CD4-positive, alpha-beta T cell treated with Interleukin-6 for 4 hours (primary cell): Measurements from ENCODE around the gene NEMF.
A peak's percentile ranks its signal among the peaks of the same experiment; 100 is the strongest.
"Not testable (repeated sequence)": the region's sequence is repeated elsewhere in the genome, so short reads cannot be mapped to it uniquely, and the experiment has no call there.

ENCODE experiments used
- DNase-seq: peaks from one replicate; pipeline ENCODE4 v3.0.0-alpha.2; 2020; ENCODE audit warnings: mixed read lengths

The NEMF gene

DNA sequence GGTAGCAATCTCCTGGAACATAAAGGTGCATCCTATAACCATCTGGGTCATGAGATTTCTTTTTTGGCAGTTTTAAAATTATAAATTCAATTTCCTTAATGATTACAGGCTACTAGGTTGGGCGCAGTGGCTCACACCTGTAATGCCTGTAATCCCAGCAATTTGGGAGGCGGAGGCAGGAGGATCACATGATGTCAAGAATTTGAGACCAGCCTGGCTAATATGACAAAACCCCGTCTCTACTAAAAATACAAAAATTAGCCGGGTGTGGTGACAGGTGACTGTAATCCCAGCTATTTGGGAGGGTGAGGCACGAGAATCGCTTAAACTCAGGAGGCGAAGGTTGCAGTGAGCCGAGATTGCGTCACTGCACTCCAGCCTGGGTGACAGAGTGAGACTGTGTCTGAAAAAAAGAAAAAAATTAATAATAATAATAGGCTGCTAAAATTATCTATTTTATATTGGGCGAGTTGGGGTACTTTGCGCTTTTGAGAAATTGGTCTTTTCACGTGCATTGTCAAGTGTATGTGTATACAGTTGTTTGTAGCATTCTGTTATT lies 23.1 kb upstream of the NEMF start:
- DNase-seq: no peak

DNA sequence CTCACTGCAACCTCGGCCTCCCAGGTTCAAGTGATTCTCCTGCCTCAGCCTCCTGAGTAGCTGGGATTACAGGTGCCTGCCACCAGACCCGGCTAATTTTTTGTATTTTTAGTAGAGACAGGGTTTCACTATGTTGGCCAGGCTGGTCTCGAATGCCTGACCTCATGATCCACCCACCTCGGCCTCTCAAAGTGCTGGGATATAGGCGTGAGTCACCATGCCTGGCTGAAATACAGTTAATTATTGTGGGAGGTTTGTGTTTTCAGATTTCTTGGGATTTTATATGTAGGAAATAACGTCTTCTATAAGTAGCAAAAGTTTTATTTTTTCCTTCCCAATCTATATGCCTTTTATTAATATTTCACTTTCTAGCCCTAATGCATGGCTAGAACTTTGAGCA lies 21.0 kb upstream of the NEMF start:
- not testable (repeated sequence) for DNase-seq

GRCh38 chr14:49870908-49871307 lies 18.3 kb upstream of the NEMF start:
- DNase-seq: no peak

GRCh38 chr14:49868720-49869114 lies 16.1 kb upstream of the NEMF start:
- no peak for DNase-seq

DNA sequence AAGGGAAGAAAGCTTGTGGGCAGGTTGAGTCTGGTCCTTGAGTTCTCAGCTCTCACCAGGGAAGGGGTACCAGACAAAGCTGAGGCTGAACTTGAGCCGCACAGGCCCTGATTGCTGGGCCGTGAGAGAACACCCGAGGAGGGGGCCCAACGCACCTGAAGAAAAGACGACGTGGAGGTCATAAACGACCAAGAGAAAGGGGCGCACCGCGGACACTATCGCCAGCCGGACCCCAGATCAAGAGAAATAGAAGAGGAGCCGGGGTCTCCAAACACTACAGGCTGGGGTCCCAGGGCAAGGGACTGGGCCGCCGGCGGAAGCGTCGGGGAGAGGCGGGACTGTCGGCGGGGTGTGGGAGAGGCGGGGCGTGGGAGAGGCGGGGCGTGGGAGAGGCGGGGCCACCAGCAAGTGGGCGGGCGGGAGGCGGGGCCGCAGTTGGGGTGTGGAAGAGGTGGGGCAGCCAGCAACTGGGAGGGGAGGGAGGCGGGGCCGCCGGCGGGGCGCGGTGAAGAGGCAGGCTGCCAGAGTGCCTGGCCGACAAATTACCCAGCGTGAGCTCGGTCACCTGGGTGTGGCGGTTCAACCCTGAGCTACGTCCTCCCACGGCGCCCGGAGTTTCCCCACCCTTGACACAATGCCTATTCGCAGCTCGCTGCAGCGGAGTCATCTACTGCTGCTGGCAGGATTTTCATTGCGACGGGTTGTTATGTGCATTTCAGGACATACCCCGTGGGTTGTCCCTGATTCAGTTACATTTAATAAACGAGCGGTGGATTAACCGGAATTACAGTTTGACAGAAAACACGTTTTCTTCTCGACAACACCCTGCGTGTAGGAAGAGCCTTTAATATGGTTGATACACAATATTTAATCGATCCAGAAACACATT lies 15.5 kb upstream of the NEMF start:
- DNase-seq: peak; percentile 98

GRCh38 chr14:49865431-49865859 lies 12.9 kb upstream of the NEMF start:
- peak; percentile 87 for DNase-seq

DNA sequence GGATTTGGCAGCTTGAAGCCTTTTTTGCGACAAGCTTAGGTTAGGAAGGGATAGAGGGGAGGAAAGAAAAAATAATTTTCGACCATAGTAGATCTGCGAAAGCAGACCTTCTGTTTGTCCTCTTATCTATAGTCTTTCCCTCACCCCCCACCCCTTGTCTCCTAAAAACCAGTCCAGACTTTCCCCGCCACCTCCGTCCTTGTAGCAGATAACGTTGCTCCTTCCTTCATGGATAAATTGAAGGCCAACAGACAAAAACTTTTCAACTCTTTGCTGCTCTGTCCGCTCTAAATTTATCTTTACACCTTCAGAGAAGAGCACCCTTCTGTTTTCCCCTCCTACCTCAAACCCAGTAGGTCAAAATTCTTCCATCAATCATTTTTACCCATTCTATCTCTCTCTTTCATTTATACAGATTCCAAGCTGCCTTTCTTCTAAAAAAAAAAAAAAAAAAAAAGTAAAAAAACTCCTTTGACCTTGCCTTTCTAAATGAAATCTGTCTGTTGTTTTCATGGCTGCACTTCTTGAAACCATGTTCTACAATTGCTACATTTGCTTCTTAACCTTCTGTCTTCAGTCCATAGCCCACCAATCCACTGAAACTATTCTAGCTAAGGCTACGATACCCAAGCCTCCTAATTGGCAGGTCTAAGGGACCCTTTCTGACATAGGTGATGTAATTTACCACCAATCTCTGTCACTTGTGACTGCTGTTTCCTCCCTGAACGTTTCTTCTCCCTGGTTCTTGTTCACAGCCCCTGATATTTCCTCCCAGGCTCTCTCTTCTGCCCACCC lies 11.1 kb upstream of the NEMF start:
- peak; percentile 19 for DNase-seq

GRCh38 chr14:49862089-49862673 lies 9.6 kb upstream of the NEMF start:
- DNase-seq: peak; percentile 86

- DNase-seq: peak; percentile 70
Observed at GRCh38 chr14:49861699-49862088, 9.1 kb upstream of the NEMF start.

GRCh38 chr14:49860988-49861698 lies 8.6 kb upstream of the NEMF start:
- no peak for DNase-seq

DNA sequence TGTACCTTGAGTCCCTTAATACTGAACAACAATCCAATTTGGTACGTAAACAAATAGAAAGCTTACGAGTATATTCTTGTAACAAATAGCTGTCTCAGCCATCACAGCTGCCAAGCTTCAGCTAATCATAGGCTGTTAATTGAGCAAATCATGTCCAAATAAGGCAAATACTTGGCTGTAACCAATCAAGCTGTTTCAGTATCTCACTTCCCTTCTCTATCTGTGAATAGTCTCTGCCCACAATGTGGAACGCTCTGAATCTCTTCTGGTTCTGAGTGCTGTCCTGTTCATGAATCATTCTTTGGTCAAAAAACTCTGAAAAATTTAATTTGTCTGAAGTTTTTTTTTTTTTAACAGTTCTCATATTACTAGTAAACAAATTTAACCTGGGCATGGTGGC lies 5.8 kb upstream of the NEMF start:
- no peak for DNase-seq

- no peak for DNase-seq
Observed at GRCh38 chr14:49857427-49858003, 4.9 kb upstream of the NEMF start.

- peak; percentile 78 for DNase-seq
Observed at GRCh38 chr14:49853572-49854375, 1.2 kb upstream of the NEMF start.

GRCh38 chr14:49853158-49853477 lies 530 bp upstream of the NEMF start:
- DNase-seq: no peak

DNA sequence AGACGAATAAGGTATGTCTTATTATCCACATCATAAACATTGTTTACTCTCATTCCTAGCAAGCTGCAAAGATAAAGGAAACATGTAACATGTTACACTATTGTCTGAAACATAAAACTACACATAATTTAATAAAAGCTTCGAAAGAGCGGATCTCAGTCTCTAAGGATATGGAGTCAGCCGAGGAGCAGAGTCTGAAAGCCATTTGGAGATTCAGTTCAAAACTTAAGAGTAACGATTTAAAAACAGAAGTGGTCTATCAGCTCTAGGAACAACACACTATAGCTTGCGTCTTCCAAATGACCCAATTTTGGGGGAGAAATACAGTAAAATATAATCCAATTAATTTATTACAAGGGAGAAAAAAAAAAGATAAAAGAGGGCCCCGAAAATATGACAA lies 775 bp downstream of the NEMF start:
- no peak for DNase-seq

DNA sequence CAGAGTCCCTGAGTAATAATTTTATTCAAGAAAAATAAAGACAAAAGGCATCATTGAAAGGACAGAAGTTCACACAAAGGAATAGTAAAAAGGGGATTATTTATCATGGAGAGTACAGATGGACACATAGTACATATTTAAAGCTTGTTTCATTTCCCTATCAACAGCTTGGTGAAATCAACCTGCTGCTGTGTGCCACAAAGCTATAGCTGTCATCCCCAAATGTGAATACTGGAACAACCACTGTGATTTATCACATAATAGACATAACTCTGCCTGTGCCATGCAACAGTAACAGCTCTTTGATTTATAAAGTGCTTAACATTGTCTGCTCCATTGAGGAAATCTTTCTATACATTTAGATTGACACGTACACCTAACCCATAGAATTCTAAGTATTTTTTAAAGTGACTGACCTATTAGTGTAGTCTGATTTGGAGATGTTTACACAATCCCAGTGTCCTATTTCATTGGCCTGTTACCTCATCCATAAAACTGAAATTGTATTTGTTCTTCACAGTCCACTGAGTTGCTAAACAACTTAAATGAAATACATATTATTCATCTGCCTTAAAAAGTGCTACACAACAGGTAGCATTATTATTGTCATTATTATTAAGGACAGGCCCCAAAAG lies 3.3 kb downstream of the NEMF start:
- no peak for DNase-seq

GRCh38 chr14:49828640-49829039 lies 23.9 kb downstream of the NEMF start:
- no peak for DNase-seq

DNA sequence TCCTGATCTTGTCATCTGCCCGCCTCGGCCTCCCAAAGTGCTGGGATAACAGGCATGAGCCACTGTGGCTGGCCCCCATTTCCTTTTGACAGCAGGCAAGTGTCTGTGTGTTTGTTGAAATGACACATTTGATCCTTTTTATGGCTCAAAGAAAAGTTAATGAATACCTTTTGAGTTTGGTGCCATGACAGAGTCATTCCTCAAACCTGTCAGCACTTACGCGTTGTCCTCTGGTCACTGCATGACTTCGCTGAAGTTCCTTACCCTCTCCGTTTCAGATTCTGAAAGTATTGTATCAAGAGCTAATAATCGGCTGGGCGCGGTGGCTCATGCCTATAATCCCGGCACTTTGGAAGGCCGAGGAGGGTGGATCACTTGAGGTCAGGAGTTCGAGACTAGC lies 32.4 kb downstream of the NEMF start:
- no peak for DNase-seq

DNA sequence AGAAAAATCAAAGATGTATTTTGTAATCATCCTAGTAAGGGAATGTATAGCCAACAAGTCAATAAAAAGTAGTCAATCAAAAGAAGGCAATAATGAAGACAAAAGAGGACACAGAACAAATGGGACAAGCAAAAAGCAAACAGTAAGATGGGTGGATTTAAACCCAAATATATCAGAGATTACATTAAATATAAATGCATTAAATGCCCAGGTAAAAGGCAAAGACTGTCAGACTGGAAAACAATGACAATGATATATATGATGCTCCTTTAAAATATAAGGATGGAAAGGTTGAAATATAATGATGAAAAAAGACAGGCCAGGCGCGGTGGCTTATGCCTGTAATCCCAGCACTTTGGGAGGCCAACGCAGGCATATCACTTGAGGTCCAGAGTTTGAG lies 35.7 kb downstream of the NEMF start:
- DNase-seq: no peak

DNA sequence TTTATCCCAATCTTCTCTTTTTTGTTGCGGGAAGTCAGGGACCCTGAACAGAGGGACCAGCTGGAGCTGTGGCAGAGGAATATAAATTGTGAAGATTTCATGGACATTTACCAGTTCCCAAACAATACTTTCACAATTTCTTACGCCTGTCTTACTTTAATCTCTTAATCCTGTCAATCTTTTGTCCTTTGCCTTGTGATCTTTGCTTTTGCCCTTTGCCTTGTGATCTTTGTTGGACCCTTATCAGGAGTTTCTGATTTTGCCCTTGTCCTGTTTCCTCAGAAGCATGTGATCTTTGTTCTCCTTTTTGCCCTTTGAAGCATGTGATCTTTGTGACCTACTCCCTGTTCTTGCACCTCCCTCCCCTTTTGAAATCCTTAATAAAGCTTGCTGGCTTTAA lies 36.5 kb downstream of the NEMF start:
- not testable (repeated sequence) for DNase-seq

- DNase-seq: no peak
Observed at GRCh38 chr14:49808780-49809179, 43.8 kb downstream of the NEMF start.
